IMR-90 (cell line): ENCODE measurements around the gene NEURL1. TPM values are rescaled to one million over a fixed set of nuclear protein-coding genes. Genes with fewer than 3 reads are reported as not detected.

Source experiments
- ATAC-seq: fragments of 200-7000 bp; cut with Tn5 transposase; 2 replicates; pipeline ENCODE4 v1.9.1; 2020; ENCODE audit warnings: low read depth, mild to moderate bottlenecking, moderate library complexity
- BruUV-seq: library from RNA; stranded (reverse); fragments of 400-500 nt; replicated peaks from 2 replicates; lab custom pipeline; 2021; lab: Mats Ljungman, UMichigan
- CTCF ChIA-PET: fragments of 300-600 bp; formaldehyde crosslinking; extraction: SDS; loops from one replicate; lab custom pipeline; 2021; ENCODE audit warnings: antibody characterized with exemption; lab: Yijun Ruan, JAX
- POLR2A ChIA-PET: fragments of 300-600 bp; sonication (Branson Sonifier 250); formaldehyde crosslinking; loops from one replicate; lab custom pipeline; 2022; ENCODE audit warnings: antibody characterized with exemption; ENCODE audit not compliant: unreplicated experiment; lab: Charles Lee
- DNase-seq: peaks from one replicate; pipeline ENCODE4 v3.0.0; 2013
- H2AFZ ChIP-seq: replicated peaks from 2 replicates; pipeline ENCODE3; 2013; ENCODE audit warnings: low read length, mild to moderate bottlenecking; ENCODE audit not compliant: poor library complexity
- H2AK5ac ChIP-seq: 2 replicates; pipeline ENCODE4 v1.6.1; 2013; ENCODE audit warnings: low read depth, low read length, inconsistent platforms
- H2AK9ac ChIP-seq: replicated peaks from 2 replicates; pipeline ENCODE3; 2013; ENCODE audit warnings: mild to moderate bottlenecking, low read depth, low read length, moderate library complexity; ENCODE audit not compliant: poor library complexity
- H2BK120ac ChIP-seq: 2 replicates; pipeline ENCODE4 v1.6.1; 2013; ENCODE audit warnings: low read depth, low read length, inconsistent platforms
- H2BK15ac ChIP-seq: 3 replicates; pipeline ENCODE4 v1.6.1; 2013; ENCODE audit warnings: low read depth, low read length, inconsistent platforms
- H2BK20ac ChIP-seq: 2 replicates; pipeline ENCODE4 v1.6.1; 2013; ENCODE audit warnings: low read depth, mild to moderate bottlenecking, inconsistent platforms, low read length, moderate library complexity
- H2BK5ac ChIP-seq: 2 replicates; pipeline ENCODE4 v1.6.1; 2013; ENCODE audit warnings: mild to moderate bottlenecking, low read depth, low read length, inconsistent platforms; ENCODE audit not compliant: poor library complexity, severe bottlenecking
- H3K14ac ChIP-seq: replicated peaks from 2 replicates; pipeline ENCODE4 v1.6.1; 2013; ENCODE audit warnings: low read depth, low read length, inconsistent platforms
- H3K18ac ChIP-seq: 2 replicates; pipeline ENCODE4 v1.6.1; 2013; ENCODE audit warnings: low read depth, low read length, control low read depth
- H3K23ac ChIP-seq: 2 replicates; pipeline ENCODE4 v1.6.1; 2013; ENCODE audit warnings: low read depth, low read length, inconsistent platforms
- H3K27ac ChIP-seq: 2 replicates; pipeline ENCODE4 v1.5.1; 2013; ENCODE audit warnings: mild to moderate bottlenecking, control low read depth, low read length; ENCODE audit not compliant: insufficient read depth
- H3K27me3 ChIP-seq: 2 replicates; pipeline ENCODE4 v1.6.1; 2013; ENCODE audit warnings: low read length; ENCODE audit not compliant: control insufficient read depth, insufficient read depth
- H3K36me3 ChIP-seq: 2 replicates; pipeline ENCODE4 v1.6.1; 2013; ENCODE audit warnings: low read length, mixed read lengths; ENCODE audit not compliant: control insufficient read depth, insufficient read depth
- H3K4ac ChIP-seq: 2 replicates; pipeline ENCODE4 v1.6.1; 2013; ENCODE audit warnings: low read depth, low read length, inconsistent platforms
- H3K4me1 ChIP-seq: 2 replicates; pipeline ENCODE4 v1.6.1; 2013; ENCODE audit warnings: low read length, mixed read lengths; ENCODE audit not compliant: control insufficient read depth, insufficient read depth
- H3K4me2 ChIP-seq: 2 replicates; pipeline ENCODE4 v1.6.1; 2013; ENCODE audit warnings: low read depth, mild to moderate bottlenecking, control low read depth, low read length, moderate library complexity
- H3K4me3 ChIP-seq: 2 replicates; pipeline ENCODE4 v1.5.1; 2013; ENCODE audit warnings: low read depth, mild to moderate bottlenecking, control low read depth, low read length, moderate library complexity; ENCODE audit not compliant: insufficient read depth
- H3K56ac ChIP-seq: 2 replicates; pipeline ENCODE4 v1.6.1; 2013; ENCODE audit warnings: low read length, inconsistent platforms; ENCODE audit not compliant: insufficient read depth; ENCODE audit errors: extremely low read depth
- H3K79me1 ChIP-seq, 2 experiments: 2 replicates each; pipeline ENCODE4 v1.6.1; 2013; ENCODE audit warnings: low read length in 2 of 2, inconsistent platforms in 1 of 2, low read depth in 1 of 2
- H3K9ac ChIP-seq: 2 replicates; pipeline ENCODE4 v1.6.1; 2013; ENCODE audit warnings: low read depth, low read length, control low read depth
- H3K9me1 ChIP-seq: 2 replicates; pipeline ENCODE4 v1.6.1; 2013; ENCODE audit warnings: low read length, inconsistent platforms; ENCODE audit not compliant: insufficient read depth
- H3K9me3 ChIP-seq: 2 replicates; pipeline ENCODE4 v1.6.1; 2013; ENCODE audit warnings: low read length; ENCODE audit not compliant: control insufficient read depth, insufficient read depth
- H4K20me1 ChIP-seq: 2 replicates; pipeline ENCODE4 v1.6.1; 2013; ENCODE audit warnings: low read length, inconsistent platforms; ENCODE audit not compliant: insufficient read depth
- H4K5ac ChIP-seq: 2 replicates; pipeline ENCODE4 v1.6.1; 2013; ENCODE audit warnings: mild to moderate bottlenecking, low read depth, low read length, control low read depth
- H4K8ac ChIP-seq, 2 experiments: 2 replicates each; pipeline ENCODE4 v1.6.1; 2013; ENCODE audit warnings: low read depth in 2 of 2, low read length in 2 of 2, control low read depth in 1 of 2, inconsistent platforms in 1 of 2
- H4K91ac ChIP-seq: 2 replicates; pipeline ENCODE4 v1.6.1; 2013; ENCODE audit warnings: low read depth, low read length, inconsistent platforms; ENCODE audit not compliant: insufficient read depth
- CEBPB ChIP-seq: IDR thresholded peaks from 2 replicates; pipeline ENCODE4 v1.6.1; 2012; ENCODE audit warnings: low read depth, low read length, improper control_type of control experiment
- FOS ChIP-seq: fragments of 150-350 bp; IDR thresholded peaks from 2 replicates; pipeline ENCODE4 v1.6.1; 2016; ENCODE audit warnings: low read depth, low read length
- MAZ ChIP-seq: IDR thresholded peaks from 2 replicates; pipeline ENCODE4 v1.6.1; 2012; ENCODE audit warnings: low read depth, mild to moderate bottlenecking, low read length, improper control_type of control experiment, moderate library complexity, borderline replicate concordance
- MXI1 ChIP-seq: IDR thresholded peaks from 2 replicates; pipeline ENCODE4 v1.6.1; 2012; ENCODE audit warnings: low read depth, mild to moderate bottlenecking, low read length, moderate library complexity, borderline replicate concordance
- NFE2L2 ChIP-seq: fragments of 150-350 bp; IDR thresholded peaks from 2 replicates; pipeline ENCODE4 v1.6.1; 2016; ENCODE audit warnings: low read depth, mild to moderate bottlenecking, low read length
- POLR2A ChIP-seq: IDR thresholded peaks from 2 replicates; pipeline ENCODE4 v1.6.1; 2012; ENCODE audit warnings: mild to moderate bottlenecking, low read depth, low read length
- RAD21 ChIP-seq: IDR thresholded peaks from 2 replicates; pipeline ENCODE4 v1.6.1; 2012; ENCODE audit warnings: low read length, improper control_type of control experiment
- RCOR1 ChIP-seq: IDR thresholded peaks from 2 replicates; pipeline ENCODE4 v1.6.1; 2012; ENCODE audit warnings: mild to moderate bottlenecking, low read length, improper control_type of control experiment; ENCODE audit not compliant: insufficient replicate concordance
- RFX5 ChIP-seq: IDR thresholded peaks from 2 replicates; pipeline ENCODE4 v1.8.0; 2012; ENCODE audit warnings: low read depth, mild to moderate bottlenecking, low read length, moderate library complexity
- SMC3 ChIP-seq: fragments of 150-350 bp; IDR thresholded peaks from 2 replicates; pipeline ENCODE4 v1.6.1; 2016; ENCODE audit warnings: low read depth, mild to moderate bottlenecking, antibody characterized with exemption, low read length, moderate library complexity
- WGBS, 2 experiments: methylation state at CpG; one replicate each; pipeline versions ENCODE4 v1.1.5 to v1.1.7; 2013; ENCODE audit warnings: missing lambda C conversion rate in 2 of 2; ENCODE audit not compliant: insufficient read length in 1 of 2; ENCODE audit errors: extremely low coverage in 2 of 2; 5-methylcytosine and 5-hydroxymethylcytosine counted together
- dilution Hi-C: fragments of 300-500 bp; cut with HindIII; formaldehyde crosslinking; loops from one replicate; pipeline ENCODE4 v1.14.3; 2018; ENCODE audit warnings: low sequenced_read_pairs; ENCODE audit not compliant: unreplicated experiment
- in situ Hi-C: fragments of 300-500 bp; cut with MboI; formaldehyde crosslinking; loops from 3 replicates; pipeline ENCODE4 v1.14.3; 2019; ENCODE audit warnings: low sequenced_read_pairs, inconsistent platforms, mixed read lengths
- intact Hi-C: fragments of 100-400 bp; cut with micrococcal nuclease; formaldehyde crosslinking; loops from 2 replicates; pipeline ENCODE4 v1.10.0; 2022
- polyA plus RNA-seq, 3 experiments: library from polyadenylated mRNA; depleted of rRNA; stranded (reverse); fragments of >200 nt; gene quantifications; 2 replicates each; pipeline ENCODE4 v1.2.3, GENCODE V29; 2012; ENCODE audit warnings: low replicate concordance in 1 of 3
- total RNA-seq: library from RNA; depleted of rRNA; stranded (reverse); fragments of >200 nt; gene quantifications from 2 replicates; pipeline ENCODE4 v1.2.3, GENCODE V29; 2012
- TF ChIP-seq, protein P1 (sequence below): conservative IDR thresholded peaks from 2 replicates; pipeline ENCODE4 v1.5.1; 2012; ENCODE audit warnings: mild to moderate bottlenecking, low read depth, low read length, improper control_type of control experiment
- TF ChIP-seq, protein P2 (sequence below): fragments of 150-350 bp; IDR thresholded peaks from 2 replicates; pipeline ENCODE4 v1.6.1; 2017; ENCODE audit warnings: mild to moderate bottlenecking, antibody characterized with exemption, low read length, low read depth
- TF ChIP-seq, protein P3 (sequence below): fragments of 150-350 bp; IDR thresholded peaks from 2 replicates; pipeline ENCODE4 v1.6.1; 2016; ENCODE audit warnings: low read depth, mild to moderate bottlenecking, low read length, moderate library complexity, borderline replicate concordance

Gene NEURL1
- total and polyA plus RNA-seq, 2 of the 4 experiments (the other 2 are of a cell fraction) = 0.36 to 0.82 TPM

DNA sequence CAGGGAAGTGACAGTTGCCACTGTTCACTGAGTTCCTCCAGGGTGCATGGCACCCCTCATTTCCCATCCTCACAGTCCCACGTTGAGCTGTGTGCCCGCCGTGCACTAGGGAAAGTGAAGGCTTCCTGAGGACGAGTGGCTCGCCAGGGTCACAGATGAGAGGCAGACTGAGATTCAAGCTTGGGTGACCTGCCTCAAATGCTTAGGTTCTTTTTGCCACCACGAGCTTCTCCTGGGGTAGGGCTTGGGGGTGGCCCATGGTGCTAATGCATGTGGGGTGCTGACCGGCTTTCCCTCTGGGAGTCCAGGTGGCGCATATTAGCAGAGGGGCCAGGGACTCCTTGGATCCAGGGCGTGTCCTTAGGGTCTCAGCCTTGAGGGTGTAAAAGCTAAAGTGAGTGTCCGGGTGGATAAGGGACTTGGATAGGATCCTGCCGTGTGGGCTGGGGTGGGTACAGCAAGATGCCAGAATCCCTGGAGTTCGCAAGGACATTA is 43.3 kb upstream of the NEURL1 start:
- H3K4me1 ChIP-seq = peaks cover 11% of the 10 kb centered on the region; the same call in 1 of the 2 replicates
- H3K27ac ChIP-seq = no peak overlapping the region
- H3K9ac ChIP-seq = no peak overlapping the region
- no peak overlapping the region; a peak in 1 of 4 replicates for H4K8ac ChIP-seq
- H3K9me3 ChIP-seq = no peaks in the 10 kb centered on the region
- no peak overlapping the region for H3K18ac ChIP-seq
- no peak overlapping the region for H2AK9ac ChIP-seq
- H3K56ac ChIP-seq = no peak overlapping the region
- peaks cover 0 to 34% of the 10 kb centered on the region in 2 experiments; a peak in 1 of 4 replicates for H3K79me1 ChIP-seq
- H3K4me2 ChIP-seq = no peak overlapping the region
- no TSS peak for BruUV-seq
- no peak for ATAC-seq
- no peaks in the 10 kb centered on the region for H3K27me3 ChIP-seq
- no peak overlapping the region; the same call in 1 of the 2 replicates for H3K4ac ChIP-seq
- POLR2A ChIA-PET = no interaction called here
- 0 out of 2 replicates have a peak overlapping the region, but pooled peaks have one; percentile 23 for H3K23ac ChIP-seq
- DNase-seq = no peak
- WGBS, 2 experiments = 96% methylated on average over 5 of the region's 12 CpGs; no CpG with 5 or more reads in 1 of the 2 experiments
- CTCF ChIA-PET = no interaction called here
- no peak overlapping the region for H2BK20ac ChIP-seq
- H3K14ac ChIP-seq = no peak overlapping the region
- H2BK15ac ChIP-seq = no peak overlapping the region
- H2BK5ac ChIP-seq = no peak overlapping the region
- no peak overlapping the region for H2BK120ac ChIP-seq
- no peak overlapping the region for H2AK5ac ChIP-seq
- intact Hi-C loops = no loop called here
- dilution Hi-C loops = no loop called here
- TF ChIP-seq NFE2L2 (no peak), CEBPB (no peak), FOS (no peak), MXI1 (no peak), RFX5 (no peak), MAZ (no peak), RCOR1 (no peak), SMC3 (no peak), POLR2A (no peak), RAD21 (no peak)
- TF ChIP-seq, protein P1, sequence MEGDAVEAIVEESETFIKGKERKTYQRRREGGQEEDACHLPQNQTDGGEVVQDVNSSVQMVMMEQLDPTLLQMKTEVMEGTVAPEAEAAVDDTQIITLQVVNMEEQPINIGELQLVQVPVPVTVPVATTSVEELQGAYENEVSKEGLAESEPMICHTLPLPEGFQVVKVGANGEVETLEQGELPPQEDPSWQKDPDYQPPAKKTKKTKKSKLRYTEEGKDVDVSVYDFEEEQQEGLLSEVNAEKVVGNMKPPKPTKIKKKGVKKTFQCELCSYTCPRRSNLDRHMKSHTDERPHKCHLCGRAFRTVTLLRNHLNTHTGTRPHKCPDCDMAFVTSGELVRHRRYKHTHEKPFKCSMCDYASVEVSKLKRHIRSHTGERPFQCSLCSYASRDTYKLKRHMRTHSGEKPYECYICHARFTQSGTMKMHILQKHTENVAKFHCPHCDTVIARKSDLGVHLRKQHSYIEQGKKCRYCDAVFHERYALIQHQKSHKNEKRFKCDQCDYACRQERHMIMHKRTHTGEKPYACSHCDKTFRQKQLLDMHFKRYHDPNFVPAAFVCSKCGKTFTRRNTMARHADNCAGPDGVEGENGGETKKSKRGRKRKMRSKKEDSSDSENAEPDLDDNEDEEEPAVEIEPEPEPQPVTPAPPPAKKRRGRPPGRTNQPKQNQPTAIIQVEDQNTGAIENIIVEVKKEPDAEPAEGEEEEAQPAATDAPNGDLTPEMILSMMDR = no peak
- TF ChIP-seq, protein P2, sequence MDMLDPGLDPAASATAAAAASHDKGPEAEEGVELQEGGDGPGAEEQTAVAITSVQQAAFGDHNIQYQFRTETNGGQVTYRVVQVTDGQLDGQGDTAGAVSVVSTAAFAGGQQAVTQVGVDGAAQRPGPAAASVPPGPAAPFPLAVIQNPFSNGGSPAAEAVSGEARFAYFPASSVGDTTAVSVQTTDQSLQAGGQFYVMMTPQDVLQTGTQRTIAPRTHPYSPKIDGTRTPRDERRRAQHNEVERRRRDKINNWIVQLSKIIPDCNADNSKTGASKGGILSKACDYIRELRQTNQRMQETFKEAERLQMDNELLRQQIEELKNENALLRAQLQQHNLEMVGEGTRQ = no peak
- TF ChIP-seq, protein P3, sequence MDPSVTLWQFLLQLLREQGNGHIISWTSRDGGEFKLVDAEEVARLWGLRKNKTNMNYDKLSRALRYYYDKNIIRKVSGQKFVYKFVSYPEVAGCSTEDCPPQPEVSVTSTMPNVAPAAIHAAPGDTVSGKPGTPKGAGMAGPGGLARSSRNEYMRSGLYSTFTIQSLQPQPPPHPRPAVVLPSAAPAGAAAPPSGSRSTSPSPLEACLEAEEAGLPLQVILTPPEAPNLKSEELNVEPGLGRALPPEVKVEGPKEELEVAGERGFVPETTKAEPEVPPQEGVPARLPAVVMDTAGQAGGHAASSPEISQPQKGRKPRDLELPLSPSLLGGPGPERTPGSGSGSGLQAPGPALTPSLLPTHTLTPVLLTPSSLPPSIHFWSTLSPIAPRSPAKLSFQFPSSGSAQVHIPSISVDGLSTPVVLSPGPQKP = no peak
- no peak overlapping the region for H3K4me3 ChIP-seq
- H4K91ac ChIP-seq = no peak overlapping the region
- H2AFZ ChIP-seq = peak overlapping the region; percentile 2
- peaks cover 10% of the 10 kb centered on the region for H3K9me1 ChIP-seq
- no peak overlapping the region for H4K5ac ChIP-seq
- H3K36me3 ChIP-seq = peaks cover 28% of the 10 kb centered on the region
- peaks cover 10% of the 10 kb centered on the region; the same call in 1 of the 2 replicates for H4K20me1 ChIP-seq
- in situ Hi-C loops = no loop called here
